Stromal cell of bone marrow (primary cell): ENCODE results near the gene KMT2E.
A peak's percentile ranks its signal among the peaks of the same experiment; 100 is the strongest.
"Not testable (repeated sequence)": the region's sequence is repeated elsewhere in the genome, so short reads cannot be mapped to it uniquely, and the experiment has no call there.

Experiments
- DNase-seq: peaks from one replicate; pipeline ENCODE4 v3.0.0-alpha.2; 2012; ENCODE audit warnings: low read depth

Gene KMT2E

DNA sequence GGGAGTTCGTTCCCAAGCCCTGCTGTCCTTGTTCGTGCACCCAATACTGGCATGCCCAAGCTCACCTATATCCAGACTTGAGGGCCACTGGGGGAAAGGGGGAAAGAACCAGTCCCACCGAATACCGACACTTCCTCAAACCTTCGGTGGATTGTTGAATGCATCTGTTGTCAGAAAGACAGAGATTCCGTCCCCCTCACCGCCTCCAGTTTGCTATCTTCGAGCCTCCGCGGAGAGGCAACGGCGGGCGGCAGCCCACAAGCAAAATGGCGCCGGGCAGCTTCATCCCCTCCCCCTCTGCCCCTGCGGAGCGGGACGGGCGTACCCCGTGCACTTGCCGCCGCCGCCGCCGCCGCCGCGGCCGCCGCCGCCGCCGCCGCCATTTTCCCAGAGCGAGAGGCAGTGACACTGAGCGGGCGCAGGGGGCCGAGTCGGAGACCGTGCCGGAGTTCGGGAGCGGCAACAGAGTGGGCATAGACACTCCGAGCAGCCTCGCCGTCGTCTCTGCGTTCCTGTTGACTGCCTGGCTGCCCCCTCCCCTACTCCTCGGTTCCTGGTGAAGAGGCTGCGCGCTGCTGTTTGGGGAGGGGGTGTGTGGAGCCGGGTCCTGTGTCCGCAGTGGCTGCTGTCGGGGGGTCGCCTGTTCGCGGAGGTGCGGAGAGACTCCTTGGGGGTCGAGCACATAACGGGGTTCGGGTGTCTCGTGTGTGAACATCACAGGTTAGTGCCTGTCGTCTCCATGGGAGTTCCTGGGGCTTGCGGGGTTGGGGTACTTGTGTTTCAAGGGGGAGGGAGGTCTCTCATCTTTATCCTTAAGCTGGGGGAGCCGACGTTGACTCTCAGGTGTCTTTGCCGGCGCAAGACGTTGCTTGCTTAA is at the start of gene KMT2E:
Gene KMT2E (plus strand): TSS at position 390 of the 877 bp plus-strand sequence. CDS start 26,748 bp downstream, outside the sequence.
- peak; percentile 70 for DNase-seq

DNA sequence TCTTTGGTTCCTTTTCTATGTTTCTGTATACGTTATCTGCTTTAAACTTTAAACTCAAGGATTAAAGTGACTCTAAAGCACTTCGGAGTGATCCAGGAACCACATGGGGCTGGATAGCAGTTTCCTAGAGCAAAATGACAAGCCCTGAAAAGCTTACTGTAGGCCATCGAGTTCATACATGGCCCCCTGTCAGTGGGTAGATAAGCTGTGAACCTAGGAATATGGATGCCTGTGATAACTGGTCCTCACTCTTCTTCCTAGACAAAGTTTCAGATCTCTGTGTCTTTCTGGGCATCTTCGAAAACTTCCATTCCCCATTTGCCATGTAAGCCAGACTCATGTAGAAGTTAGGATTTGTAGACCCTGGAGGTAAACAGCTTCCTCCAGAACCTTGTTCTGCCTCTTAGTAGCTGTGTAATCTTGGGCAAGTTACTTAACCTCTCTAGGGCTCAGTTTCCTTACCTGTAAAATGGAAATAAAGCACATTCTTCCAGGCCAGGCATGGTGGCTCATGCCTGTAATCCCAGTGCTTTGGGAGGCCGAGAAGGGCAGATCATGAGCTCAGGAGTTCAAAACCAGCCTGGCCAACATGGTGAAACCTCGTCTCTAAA is 49.3 kb upstream of the KMT2E start:
- DNase-seq, result no peak

DNA sequence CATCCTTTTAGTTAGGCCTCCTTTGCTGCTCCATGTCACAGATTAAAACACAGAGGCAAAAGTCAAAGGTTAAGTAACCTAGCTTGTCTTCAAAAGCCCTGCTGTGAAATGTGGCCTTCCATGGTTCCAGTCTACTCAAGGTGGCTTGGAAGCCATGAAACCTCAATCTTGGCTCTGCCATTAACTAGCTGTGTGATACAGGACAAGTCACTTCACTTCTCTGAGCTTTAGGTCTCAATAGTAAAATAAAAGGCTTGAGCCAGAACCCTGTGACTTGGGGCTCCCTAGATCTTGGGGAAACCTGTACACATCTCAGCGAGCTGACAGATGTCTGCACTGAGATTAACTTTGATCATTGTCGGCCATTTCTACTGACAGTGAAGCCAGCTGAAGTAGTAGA is 48.0 kb upstream of the KMT2E start:
- no peak for DNase-seq

DNA sequence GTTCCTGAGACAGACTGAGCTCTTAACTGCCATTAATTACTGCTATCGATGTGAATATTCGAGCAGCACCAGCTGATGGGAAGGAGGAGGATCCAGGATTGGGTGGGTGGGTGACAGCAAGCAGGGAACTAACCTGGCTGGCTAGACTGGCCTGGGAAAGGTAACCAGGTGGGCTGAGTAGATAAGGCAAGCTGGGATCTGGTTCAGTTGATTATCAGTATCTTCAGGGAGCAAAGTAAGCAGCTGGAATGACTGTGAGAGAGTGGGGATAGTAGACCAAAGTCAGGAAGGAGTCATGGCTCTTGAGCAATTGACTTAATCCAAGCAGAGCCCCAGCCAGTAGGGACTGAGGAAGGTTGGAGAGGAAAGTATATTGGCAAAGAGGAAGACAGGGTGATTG is 46.9 kb upstream of the KMT2E start:
- DNase-seq, result no peak

DNA sequence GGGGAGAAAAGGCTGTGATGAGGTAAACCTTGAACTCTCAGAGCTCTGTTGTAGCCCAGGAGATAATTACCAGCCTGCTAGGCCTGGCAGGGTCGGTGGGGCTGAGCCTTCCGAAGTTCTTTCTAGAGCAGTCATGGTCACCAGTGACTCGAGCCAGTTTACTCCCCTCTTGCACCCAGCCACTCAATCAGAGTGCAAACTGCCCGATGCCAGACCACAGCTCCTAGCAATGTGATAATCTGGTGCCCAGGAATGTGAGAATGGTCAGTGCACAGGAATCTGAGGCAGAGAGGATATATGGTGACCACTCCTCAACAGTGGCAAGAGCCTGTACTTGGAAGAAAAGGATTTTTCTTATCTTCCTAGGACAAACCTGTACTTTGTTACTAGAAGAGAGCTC is 46.4 kb upstream of the KMT2E start:
- no peak for DNase-seq

DNA sequence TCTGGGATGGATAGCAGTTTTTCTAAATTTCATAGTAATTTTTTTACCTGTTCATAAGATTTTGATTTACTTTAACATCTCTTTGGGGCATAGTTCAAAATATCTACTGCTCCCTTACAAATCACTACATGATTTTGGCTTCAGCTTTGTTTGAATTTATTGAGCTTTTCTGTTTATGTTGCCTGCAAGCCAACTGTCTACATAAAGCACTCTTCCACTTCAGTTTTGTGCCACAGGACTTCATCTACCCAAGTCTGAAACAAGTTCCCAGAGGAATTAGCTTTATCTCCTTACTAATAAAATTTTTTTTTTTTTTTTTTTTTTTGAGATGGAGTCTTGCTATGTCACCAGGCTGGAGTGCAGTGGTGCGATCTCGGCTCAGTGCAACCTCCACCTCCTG is 45.4 kb upstream of the KMT2E start:
- no peak for DNase-seq

DNA sequence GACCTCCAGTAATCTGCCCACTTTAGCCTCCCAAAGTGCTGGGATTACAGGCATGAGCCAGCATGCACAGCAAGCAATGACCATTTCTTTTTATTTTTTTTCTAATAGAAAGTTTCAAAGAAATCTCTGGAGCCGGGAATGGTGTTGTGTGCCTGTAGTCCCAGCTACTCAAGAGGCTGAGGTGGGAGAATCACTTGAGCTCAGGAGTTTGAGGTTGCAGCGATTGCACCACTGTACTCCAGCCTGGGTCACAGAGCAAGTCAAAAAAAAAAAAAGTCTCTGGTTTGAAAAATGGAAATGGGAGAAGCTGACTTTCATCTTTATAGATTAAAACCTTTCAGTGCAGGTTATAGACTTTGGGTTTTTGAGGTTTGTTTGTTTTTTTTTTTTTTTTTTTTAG is 44.8 kb upstream of the KMT2E start:
- no peak for DNase-seq

GRCh38 chr7:104971290-104972071 is 42.5 kb upstream of the KMT2E start:
- no peak for DNase-seq

GRCh38 chr7:104972500-104972899 is 41.5 kb upstream of the KMT2E start:
- peak; percentile 83 for DNase-seq

DNA sequence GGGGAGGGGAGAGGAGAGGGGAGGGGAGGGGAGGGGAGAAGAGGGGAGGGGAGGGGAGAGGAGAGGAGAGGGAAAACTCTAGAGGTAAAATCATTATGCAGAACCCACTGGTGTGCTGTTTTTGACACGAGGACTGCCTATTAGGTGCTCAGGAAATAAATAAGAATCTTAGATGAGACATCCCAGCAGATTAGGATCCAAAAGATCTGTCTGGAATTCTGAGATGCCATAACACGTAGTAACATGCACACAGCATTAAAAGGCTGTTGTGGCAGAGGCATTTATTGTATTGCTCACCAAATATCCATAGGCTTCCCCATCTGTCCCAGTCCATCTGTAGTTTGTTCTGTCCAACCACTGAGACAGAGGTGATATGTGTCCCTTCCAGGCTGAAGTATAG is 40.8 kb upstream of the KMT2E start:
- DNase-seq, result no peak

DNA sequence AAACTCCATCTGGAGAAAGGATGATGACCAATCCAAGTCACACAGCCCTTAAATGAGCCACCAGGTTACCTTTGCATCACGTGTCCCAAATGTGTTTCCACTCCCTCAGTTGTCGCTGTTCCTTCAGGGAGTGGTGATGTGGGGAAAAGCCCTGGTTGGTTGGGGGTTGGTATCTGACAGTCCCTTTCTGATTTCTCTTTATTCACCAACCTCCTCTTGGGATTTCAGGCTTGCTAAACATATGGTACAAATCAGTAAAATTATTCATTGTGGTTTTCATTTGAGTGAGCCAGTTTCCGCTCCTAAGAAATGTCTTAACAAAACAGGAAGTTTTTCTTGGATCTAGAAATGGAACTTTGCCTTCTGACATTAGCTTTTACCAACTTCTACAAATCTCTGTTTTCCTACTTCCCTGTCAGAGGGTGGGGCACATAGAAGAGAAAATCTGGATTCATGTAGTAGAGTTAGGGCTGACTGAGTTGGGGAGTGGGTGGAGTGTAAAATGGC is 40.0 kb upstream of the KMT2E start:
- DNase-seq, result peak; percentile 96

DNA sequence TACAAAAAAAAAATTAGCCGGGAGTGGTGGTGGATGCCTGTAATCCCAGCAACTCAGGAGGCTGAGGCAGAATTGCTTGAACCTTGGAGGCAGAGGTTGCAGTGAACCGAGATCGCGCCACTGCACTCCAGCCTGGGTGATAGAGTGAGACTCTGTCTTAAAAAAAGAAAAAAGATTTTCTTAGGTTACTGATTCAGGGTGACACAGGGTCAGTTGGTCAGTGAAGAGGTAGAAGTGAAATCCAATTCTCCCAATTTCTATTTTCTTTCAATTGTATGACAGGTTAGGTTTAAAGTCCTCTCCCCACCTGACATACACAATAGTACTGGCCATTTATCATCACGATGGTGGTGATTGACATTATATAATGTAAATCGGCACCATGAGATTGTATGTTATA is 38.5 kb upstream of the KMT2E start:
- DNase-seq, result not testable (repeated sequence)

DNA sequence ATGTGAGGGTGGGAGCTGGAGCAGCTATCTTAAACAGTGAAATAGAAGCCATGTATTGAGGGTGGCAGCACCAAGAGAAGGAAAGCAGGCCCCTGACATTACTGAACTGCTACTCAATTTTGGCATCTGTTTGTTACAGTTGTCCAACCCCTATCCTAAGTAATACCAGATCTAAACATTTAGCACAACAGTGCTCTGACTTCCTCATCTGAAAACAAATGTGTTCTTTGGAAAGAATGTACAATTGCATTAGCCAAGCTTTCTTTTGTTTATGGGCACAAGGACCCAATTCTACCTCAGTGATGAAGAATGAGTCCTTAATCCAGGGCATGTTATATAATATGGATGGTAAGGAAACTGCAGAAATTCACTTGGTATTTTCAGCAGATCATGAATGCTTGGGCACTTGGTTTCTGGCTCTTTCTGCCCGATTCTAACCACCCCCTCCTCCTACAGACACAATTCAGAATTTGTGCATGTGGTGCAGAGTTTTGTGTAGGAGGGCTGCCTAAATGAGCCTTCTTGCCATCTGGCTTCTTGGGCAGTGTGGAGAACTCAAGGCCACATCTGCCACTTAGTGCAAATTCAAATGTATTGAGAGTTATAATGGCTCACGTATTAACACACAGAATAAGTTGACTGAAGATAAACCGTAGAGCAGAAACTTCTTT is 36.9 kb upstream of the KMT2E start:
- DNase-seq, result no peak

- peak; percentile 73 for DNase-seq
Measured at GRCh38 chr7:104978460-104978859, 35.5 kb upstream of the KMT2E start.

DNA sequence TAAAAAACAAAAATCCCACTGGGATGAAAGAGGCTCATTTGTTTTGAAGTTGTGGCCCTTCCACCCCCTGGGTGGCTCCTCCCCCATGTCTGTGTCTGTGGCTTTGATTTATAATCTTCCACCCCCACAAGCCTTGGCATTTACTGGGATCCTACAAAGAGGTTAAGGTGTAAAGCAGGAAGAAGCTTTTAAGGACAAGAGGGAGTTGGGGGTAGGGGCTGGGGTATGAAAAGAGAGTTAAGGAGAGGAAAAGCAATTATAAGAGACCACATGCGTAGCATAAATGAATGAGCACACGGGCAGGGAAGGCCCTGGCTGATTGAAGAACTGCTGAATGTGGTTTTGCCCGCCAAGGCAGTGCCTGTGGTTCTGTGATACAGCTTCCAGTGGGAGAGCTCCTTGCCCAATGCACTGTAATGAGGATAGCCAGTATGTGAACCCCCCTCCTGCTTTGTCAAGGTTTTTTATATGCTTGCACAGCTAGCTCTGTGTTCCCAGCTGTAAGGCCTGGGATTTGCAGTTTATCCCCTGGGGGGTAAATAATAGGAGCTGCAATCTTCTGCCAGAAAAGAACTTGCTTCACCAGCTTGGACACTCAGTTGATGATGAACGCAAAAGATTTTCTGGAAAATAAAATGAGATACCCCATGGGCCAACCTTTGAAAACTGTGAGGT is 34.7 kb upstream of the KMT2E start:
- DNase-seq, result peak; percentile 86

- no peak for DNase-seq
Measured at GRCh38 chr7:104980440-104980839, 33.6 kb upstream of the KMT2E start.

DNA sequence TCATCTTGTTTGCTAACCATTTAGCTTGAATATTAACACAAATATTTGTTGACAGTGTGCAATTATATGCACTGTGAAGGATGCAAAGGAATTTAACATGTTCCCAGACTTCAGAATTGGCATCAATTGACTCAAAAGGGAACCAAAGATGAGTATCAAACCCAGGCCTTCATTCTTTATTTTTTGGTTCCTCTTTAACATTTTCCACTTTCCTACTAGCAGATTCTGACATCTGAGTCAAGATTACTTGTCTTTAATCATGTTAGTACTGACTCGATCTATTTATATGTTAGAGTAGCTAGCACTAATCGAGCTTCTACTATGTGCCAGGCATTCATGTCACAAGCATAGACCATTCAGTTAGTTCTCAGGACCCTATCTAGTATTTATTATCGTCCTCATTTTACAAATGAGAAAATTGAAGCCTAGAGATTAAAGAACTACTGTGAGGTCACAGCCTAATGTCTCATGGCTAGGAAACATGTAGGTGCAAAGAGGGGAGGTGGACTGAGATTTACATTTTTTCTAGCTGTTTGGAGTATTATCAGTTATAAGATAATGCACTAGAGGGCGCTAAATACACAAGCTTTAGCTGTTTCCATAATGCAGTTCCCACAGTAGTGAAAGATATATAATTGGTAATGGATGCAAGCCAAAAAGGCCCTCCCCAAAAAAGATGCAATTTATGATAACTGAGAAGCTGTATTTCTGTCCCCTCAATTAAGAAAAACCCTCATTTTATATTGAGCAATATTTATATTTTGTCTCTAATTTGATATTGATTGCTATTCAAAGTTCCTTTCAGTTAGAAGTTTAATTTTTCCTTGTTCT is 32.9 kb upstream of the KMT2E start:
- no peak for DNase-seq

- DNase-seq, result no peak
Measured at GRCh38 chr7:104981672-104982037, 32.4 kb upstream of the KMT2E start.

DNA sequence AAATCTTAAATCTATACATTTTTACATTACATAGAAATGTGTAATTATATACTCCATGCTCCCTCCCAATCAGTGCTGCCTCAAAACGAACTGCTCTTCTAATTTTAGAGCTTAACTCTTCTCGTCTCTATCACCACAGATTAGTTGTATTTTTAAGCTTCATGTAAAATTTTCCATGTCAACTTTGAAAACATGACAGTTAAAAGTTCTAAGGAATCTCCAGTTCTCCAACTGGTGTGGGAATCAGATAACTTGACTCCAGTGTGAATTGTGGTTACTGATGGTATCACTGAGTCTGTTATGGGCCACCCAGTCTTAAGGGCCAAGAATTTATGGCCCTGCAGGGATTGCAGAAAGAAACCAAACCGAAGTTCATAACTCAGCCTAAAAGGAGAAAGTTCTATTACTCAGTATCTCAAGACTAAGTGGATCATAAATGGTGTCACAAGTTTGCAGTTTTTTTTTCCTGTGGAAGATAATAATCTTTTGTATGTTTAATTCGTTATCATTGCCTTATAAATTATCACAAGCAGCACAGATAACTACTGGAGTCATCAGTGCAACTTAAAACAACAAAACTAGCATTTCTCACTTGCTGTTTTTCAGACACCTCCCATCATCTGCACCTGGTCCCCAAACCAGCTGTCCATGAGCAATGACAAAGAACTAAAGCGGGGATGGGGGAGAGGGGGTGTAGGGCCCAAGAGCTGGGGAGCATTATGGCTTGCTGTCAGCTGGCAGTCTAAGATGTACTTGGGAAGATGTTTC is 31.5 kb upstream of the KMT2E start:
- DNase-seq, result peak; percentile 83

GRCh38 chr7:104983076-104983577 is 30.9 kb upstream of the KMT2E start:
- no peak for DNase-seq
